Activated CD4-positive, alpha-beta memory T cell treated with anti-CD3 and anti-CD28 coated beads, Interleukin-2, amount 10 ng/mL, durations not matched to agents 7 days and 5 days (primary cell): ENCODE measurements around the gene COX6A2. TPM values are rescaled to one million over a fixed set of nuclear protein-coding genes. Genes with fewer than 3 reads are reported as not detected.

Experiments
- CTCF ChIA-PET: fragments of 350-600 bp; sonication (Branson Sonifier 250); formaldehyde crosslinking; loops from one replicate; lab custom pipeline; 2021; ENCODE audit warnings: antibody characterized with exemption, inconsistent platforms; lab: Charles Lee
- POLR2A ChIA-PET: fragments of 350-600 bp; sonication (Branson Sonifier 250); formaldehyde crosslinking; loops from one replicate; lab custom pipeline; 2021; ENCODE audit warnings: antibody characterized with exemption; lab: Charles Lee
- DNase-seq: peaks from one replicate; pipeline ENCODE4 v3.0.0-alpha.2; 2020
- H3K27ac Mint-ChIP-seq: one replicate; pipeline ENCODE4 v1.8.0; 2021; ENCODE audit warnings: mild to moderate bottlenecking, mixed read lengths
- H3K27me3 Mint-ChIP-seq: one replicate; pipeline ENCODE4 v1.8.0; 2021; ENCODE audit warnings: mixed read lengths
- H3K36me3 Mint-ChIP-seq: one replicate; pipeline ENCODE4 v1.8.0; 2021; ENCODE audit warnings: low read depth, mixed read lengths
- H3K4me1 Mint-ChIP-seq: one replicate; pipeline ENCODE4 v1.8.0; 2021; ENCODE audit warnings: mixed read lengths
- H3K4me3 Mint-ChIP-seq: one replicate; pipeline ENCODE4 v1.8.0; 2021; ENCODE audit warnings: mild to moderate bottlenecking, mixed read lengths
- H3K9me3 Mint-ChIP-seq: one replicate; pipeline ENCODE4 v1.8.0; 2021; ENCODE audit warnings: mixed read lengths
- total RNA-seq, 2 experiments: library from RNA; stranded (reverse); gene quantifications; one replicate each; pipeline ENCODE4 v1.2.3, GENCODE V29; 2021

Gene COX6A2
- total RNA-seq: not detected

- no peak for DNase-seq
- peak within 1 kb of the TSS; percentile 35 for H3K4me3 Mint-ChIP-seq
- peaks cover 7% of the 10 kb centered on the region for H3K27me3 Mint-ChIP-seq
- peaks cover 8% of the 10 kb centered on the region for H3K9me3 Mint-ChIP-seq
- no peak within 1 kb of the TSS for H3K27ac Mint-ChIP-seq
- CTCF ChIA-PET: interaction anchor here (1.0 to 1.9 kb wide), 3 partner anchors 14 to 70 kb away, joined by 3 to 9 read pairs (median 3); partner anchors contain the start of gene ZNF843
- POLR2A ChIA-PET: no interaction called here
- H3K4me1 Mint-ChIP-seq: peaks cover 28% of the 10 kb centered on the region
- peaks cover 9% of the 10 kb centered on the region for H3K36me3 Mint-ChIP-seq
Observed at GRCh38 chr16:31428279-31428597, at the start of gene COX6A2. COX6A2 (minus strand) TSS chr16:31428360; CDS start chr16:31428325, 35 bp downstream.

GRCh38 chr16:31477220-31478216 lies 49.4 kb upstream of the COX6A2 start:
- H3K27me3 Mint-ChIP-seq: peaks cover 45% of the 10 kb centered on the region
- ChIA-PET CTCF (interaction anchor here (1.0 to 1.2 kb wide), 2 partner anchors 17 to 22 kb away, joined by 3 to 5 read pairs; no protein-coding TSS in a partner anchor), POLR2A (interaction anchor here (0.7 to 5.2 kb wide), 7 partner anchors 9 to 396 kb away, joined by 3 to 44 read pairs (median 7); partner anchors contain the start of genes ARMC5, RUSF1 and ZNF267)

GRCh38 chr16:31476303-31477219 lies 48.4 kb upstream of the COX6A2 start:
- ChIA-PET POLR2A (interaction anchor here (0.7 to 5.2 kb wide), 8 partner anchors 10 to 397 kb away, joined by 3 to 44 read pairs (median 6); partner anchors contain the start of genes ARMC5, RUSF1 and ZNF267), CTCF (interaction anchor here (1.0 to 1.2 kb wide), 2 partner anchors 16 to 21 kb away, joined by 3 to 5 read pairs; no protein-coding TSS in a partner anchor)
- peaks cover 43% of the 10 kb centered on the region for H3K27me3 Mint-ChIP-seq
- no peaks in the 10 kb centered on the region for H3K36me3 Mint-ChIP-seq
- H3K4me1 Mint-ChIP-seq: peaks cover 24% of the 10 kb centered on the region
- no peaks in the 10 kb centered on the region for H3K9me3 Mint-ChIP-seq
- DNase-seq: peak; percentile 92
- H3K27ac Mint-ChIP-seq: peak overlapping the region; percentile 47
- peak overlapping the region; percentile 78 for H3K4me3 Mint-ChIP-seq

More at GRCh38 chr16:31477220-31478216, 49.4 kb upstream of the COX6A2 start:
- Mint-ChIP-seq H3K4me1 (peaks cover 20% of the 10 kb centered on the region), H3K4me3 (peak overlapping the region; percentile 78), H3K9me3 (no peaks in the 10 kb centered on the region), H3K36me3 (no peaks in the 10 kb centered on the region), H3K27ac (no peak overlapping the region)
- DNase-seq: peak; percentile 42

GRCh38 chr16:31475946-31476302 lies 47.8 kb upstream of the COX6A2 start:
- Mint-ChIP-seq H3K4me3 (peak overlapping the region; percentile 78), H3K36me3 (no peaks in the 10 kb centered on the region), H3K27ac (peak overlapping the region; percentile 47), H3K27me3 (peaks cover 47% of the 10 kb centered on the region), H3K9me3 (no peaks in the 10 kb centered on the region), H3K4me1 (peaks cover 24% of the 10 kb centered on the region)
- POLR2A ChIA-PET: interaction anchor here (1.5 to 5.2 kb wide), 4 partner anchors 11 to 398 kb away, joined by 5 to 44 read pairs (median 13); partner anchors contain the start of genes ARMC5, RUSF1 and ZNF267
- CTCF ChIA-PET: interaction anchor here (1.2 to 1.8 kb wide), 1 partner anchor 15 kb away, joined by 5 to 22 read pairs; no protein-coding TSS in a partner anchor
- DNase-seq: no peak

GRCh38 chr16:31474773-31475738 lies 46.9 kb upstream of the COX6A2 start:
- Mint-ChIP-seq H3K27ac (no peak overlapping the region), H3K27me3 (peaks cover 46% of the 10 kb centered on the region), H3K9me3 (no peaks in the 10 kb centered on the region), H3K36me3 (no peaks in the 10 kb centered on the region), H3K4me3 (no peak overlapping the region), H3K4me1 (peaks cover 24% of the 10 kb centered on the region)
- POLR2A ChIA-PET: interaction anchor here (1.5 to 5.2 kb wide), 3 partner anchors 12 to 33 kb away, joined by 5 to 44 read pairs (median 19); partner anchors contain the start of genes ARMC5 and RUSF1
- DNase-seq: no peak
- CTCF ChIA-PET: interaction anchor here (1.8 kb wide), 1 partner anchor 14 kb away, joined by 22 read pairs; no protein-coding TSS in a partner anchor

GRCh38 chr16:31474173-31474714 lies 46.1 kb upstream of the COX6A2 start:
- POLR2A ChIA-PET: interaction anchor here (5.2 kb wide), 1 partner anchor 15 kb away, joined by 44 read pairs; the partner anchor contains the start of gene ARMC5

GRCh38 chr16:31473264-31473984 lies 45.3 kb upstream of the COX6A2 start:
- Mint-ChIP-seq H3K36me3 (no peaks in the 10 kb centered on the region), H3K4me3 (no peak overlapping the region)

More at GRCh38 chr16:31474173-31474714, 46.1 kb upstream of the COX6A2 start:
- CTCF ChIA-PET: interaction anchor here (1.8 kb wide), 1 partner anchor 14 kb away, joined by 22 read pairs; no protein-coding TSS in a partner anchor
- Mint-ChIP-seq H3K27ac (no peak overlapping the region), H3K36me3 (no peaks in the 10 kb centered on the region), H3K27me3 (peaks cover 46% of the 10 kb centered on the region), H3K4me1 (peaks cover 24% of the 10 kb centered on the region), H3K4me3 (no peak overlapping the region), H3K9me3 (no peaks in the 10 kb centered on the region)
- no peak for DNase-seq

GRCh38 chr16:31472709-31473203 lies 44.6 kb upstream of the COX6A2 start:
- ChIA-PET POLR2A (no interaction called here), CTCF (no interaction called here)
- Mint-ChIP-seq H3K4me3 (peak overlapping the region; percentile 35), H3K27me3 (peaks cover 42% of the 10 kb centered on the region), H3K36me3 (no peaks in the 10 kb centered on the region), H3K9me3 (no peaks in the 10 kb centered on the region), H3K4me1 (peaks cover 21% of the 10 kb centered on the region), H3K27ac (no peak overlapping the region)
- DNase-seq: peak; percentile 45

More at GRCh38 chr16:31473264-31473984, 45.3 kb upstream of the COX6A2 start:
- Mint-ChIP-seq H3K4me1 (peaks cover 24% of the 10 kb centered on the region), H3K27ac (no peak overlapping the region), H3K9me3 (no peaks in the 10 kb centered on the region), H3K27me3 (peaks cover 46% of the 10 kb centered on the region)
- no peak for DNase-seq
- ChIA-PET CTCF (no interaction called here), POLR2A (interaction anchor here (5.2 kb wide), 1 partner anchor 14 kb away, joined by 44 read pairs; the partner anchor contains the start of gene ARMC5)

- DNase-seq: no peak
- Mint-ChIP-seq H3K27ac (no peak within 1 kb of the TSS), H3K9me3 (no peaks in the 10 kb centered on the region), H3K4me3 (peak within 1 kb of the TSS; percentile 35), H3K27me3 (peaks cover 42% of the 10 kb centered on the region), H3K4me1 (peaks cover 21% of the 10 kb centered on the region), H3K36me3 (no peaks in the 10 kb centered on the region)
- ChIA-PET POLR2A (interaction anchor here (1.6 kb wide), 1 partner anchor 12 kb away, joined by 3 read pairs; no protein-coding TSS in a partner anchor), CTCF (interaction anchor here (3.4 kb wide), 1 partner anchor 11 kb away, joined by 15 read pairs; no protein-coding TSS in a partner anchor)
Observed at GRCh38 chr16:31471875-31472708, 43.9 kb upstream of the COX6A2 start, which contains the start of gene TGFB1I1. TGFB1I1 (plus strand) TSS chr16:31472152; CDS start chr16:31472189, 37 bp downstream.
